ENCODE results near the gene GOLGA6L2.
"Not testable (repeated sequence)": the region's sequence is repeated elsewhere in the genome, so short reads cannot be mapped to it uniquely, and the experiment has no call there.

Gene GOLGA6L2

DNA sequence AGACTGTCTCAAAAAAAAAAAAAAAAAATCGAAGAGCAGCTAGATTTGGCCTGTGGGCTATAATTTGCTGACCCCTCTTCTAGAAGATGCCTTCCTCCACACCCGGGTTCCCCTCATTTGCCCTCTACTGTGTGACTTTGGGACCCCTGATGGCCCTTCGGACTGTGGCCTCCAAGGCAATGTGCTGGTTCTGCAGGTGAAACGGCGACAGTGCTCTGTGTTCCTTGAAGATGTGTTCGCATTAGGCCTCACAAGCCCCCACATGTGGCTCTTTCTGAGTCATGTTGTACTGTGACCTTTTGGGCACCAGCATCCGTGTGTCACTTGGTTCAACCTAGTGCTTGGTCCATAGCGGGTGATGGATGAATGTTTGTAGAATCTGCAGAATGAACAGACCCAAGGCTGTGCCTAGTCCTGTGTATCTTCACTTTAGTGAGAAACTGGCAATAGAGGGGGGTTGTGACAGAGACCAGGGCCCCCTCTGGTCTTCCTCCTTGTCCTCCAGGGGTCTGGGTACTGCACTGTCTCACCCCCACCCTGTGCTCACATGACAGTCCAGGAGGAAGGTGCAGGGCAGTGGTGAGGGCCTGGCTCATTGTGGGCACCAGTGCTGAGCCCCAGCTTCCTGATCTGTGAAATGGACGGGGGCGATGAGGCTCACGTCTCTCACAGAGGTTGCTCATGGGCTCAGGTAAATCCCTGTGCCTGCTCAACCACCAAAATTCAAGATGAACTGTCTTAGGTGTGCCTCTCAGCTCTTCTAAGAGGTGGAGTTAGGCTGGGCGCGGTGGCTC is 22.7 kb downstream of the GOLGA6L2 start:
- no peak for DNase-seq (ENCODE audit: low spot score)

DNA sequence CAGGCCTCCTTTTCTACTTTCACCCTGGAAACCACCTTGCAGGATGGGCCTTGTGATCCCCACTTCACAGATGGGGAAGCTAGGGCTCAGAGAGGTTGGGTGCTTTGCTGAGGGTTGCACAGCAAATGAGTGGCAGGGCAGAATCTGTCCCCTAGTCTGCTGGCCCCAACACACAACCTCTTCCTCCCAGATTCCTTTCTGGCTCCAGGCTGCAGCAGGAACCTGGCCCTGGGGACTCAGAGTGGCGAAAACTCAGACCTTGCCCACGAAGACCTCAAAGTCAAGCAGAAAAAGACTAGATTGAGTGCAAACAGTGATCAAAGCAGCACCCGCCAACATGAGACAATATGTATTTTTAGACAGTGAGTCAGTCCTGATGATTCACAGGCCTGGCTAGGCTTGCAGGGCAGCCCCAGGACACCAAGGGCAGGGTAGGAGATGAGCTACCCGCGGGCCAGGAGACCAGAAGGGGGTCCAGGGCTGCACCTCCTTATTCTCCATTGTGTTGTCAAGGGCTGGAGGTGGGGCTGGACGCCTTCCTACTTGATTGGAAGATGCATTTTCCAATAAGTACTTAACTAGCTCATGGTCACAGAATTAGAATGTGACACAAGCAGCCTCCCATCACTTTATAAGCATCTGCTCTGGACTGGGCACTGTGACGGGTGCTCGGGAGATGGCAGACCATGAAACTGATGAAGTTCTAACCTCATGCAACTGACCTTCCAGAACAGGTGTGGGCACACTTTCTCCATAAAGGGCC is 23.9 kb downstream of the GOLGA6L2 start:
- no peak for DNase-seq (ENCODE audit: low spot score)

DNA sequence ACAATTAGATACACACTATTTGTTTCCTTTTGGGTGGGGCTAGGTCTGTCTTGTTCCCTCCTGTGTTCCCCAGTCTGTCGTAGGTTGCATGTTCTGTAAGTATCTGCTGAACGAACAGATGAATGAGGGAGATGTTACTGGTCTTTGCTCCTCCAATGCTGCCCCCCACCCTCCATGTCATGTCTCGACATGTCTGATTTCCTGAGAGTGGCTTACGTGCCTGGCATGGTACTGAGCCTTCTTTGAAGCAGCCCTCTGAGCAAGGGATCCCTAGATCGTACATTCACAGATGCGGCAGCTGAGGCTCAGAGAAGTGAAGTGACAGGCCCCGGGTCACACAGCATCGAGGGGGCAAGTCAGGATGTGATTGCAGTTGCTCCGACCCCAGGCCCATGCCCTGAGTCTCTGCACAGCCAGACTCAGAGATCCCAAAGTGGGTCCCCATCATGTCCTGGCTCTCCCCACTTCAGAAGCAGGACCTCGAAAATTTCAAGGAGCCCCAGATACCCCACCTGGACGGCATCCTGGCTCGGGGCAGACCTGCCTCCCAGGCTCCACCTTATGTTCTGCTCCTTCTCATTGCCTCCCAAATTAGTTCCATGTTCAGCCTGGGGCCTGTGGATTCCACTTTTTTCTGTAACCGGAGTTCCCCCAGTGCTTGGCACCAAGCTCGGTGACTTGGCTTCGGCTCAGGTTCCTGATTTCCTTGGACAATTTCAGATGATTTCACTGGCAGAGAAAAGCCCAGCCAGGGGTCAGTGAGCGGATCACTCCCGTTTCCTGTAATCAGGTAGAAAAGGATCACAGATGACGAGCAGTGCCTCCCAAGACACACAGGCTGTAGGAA is 24.7 kb downstream of the GOLGA6L2 start:
- no peak for DNase-seq (ENCODE audit: low spot score)

DNA sequence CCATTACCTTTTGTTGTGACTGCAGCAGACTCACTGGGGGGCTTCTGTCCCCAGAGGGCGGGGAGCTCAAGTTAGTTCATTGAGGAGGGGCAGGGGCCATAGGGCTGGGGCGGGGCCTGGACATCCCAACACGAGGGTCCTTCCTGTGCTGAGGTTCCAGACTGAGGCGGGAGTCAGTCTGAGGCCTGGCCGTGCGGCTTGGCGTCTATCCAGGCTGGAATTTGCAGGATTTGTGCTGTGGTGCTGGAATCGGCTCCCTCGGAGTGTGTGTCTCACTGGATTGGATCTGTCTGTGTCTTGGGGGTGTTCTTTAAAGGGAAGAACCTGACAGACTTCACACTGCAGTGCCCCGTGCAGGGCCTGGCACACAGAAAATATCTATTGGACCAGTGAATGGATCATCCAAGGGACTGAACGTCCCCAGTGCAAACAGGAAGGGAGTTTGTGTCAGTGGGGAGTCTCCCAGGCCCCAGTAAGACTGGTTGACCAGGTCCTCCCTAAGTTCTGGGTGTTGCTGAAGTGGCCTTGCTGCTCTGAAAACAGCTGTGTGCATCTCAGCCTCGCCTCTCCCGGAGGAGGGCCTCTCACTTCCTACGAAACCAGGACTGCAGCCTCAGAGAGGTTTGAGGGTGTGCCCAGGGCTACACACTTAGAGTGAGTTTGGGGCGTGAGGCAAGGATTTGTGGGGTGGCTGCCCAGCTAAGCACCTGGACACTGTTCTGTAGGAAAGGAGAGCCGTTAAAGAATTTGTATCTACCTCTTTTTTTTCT is 26.1 kb downstream of the GOLGA6L2 start:
- no peak for DNase-seq (ENCODE audit: low spot score)

DNA sequence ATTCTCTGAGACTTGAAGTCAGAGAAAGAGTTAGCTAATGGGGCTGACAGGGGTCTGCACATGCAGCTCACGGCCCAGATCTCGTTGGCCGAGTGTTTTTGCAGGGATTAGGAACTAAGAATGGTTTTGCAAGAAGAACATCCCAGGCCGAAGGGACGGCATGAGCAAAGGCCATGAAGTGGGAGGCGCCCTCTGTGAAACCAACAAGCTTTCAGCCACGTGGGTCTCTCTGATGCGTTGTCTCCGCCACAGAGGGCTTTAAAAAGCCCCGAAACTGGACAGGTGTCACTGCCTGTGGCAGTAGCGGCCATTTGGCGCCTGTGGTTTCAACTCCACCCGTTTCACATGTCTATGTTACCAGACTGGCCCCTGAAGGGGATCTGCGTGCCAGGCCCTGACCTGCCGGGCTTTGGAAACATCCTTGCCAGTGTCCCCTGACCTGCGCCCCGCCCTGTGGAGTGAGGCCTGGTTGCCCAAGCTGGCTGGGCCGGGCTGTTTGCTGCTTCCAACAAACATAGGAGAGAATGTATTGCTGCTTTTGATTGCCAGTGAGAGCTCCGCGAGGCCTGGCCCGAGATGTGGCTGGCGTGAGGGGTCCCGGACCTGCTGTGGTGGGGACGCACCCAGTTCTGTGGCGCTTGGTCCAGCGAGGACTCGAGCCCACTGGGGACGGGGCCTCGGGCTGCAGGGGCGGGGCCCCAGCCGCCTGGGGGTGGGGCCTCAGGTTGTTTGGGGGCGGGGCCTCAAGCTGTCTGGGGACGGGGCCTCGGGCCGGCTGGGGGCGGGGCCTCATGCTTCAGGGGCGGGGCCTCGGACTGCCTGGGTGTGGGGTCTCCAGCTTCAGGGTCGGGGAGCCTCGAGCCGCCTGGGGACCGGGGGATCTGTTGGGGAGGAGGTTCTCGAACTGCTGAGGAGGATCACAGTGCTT is 30.4 kb downstream of the GOLGA6L2 start:
- no peak for DNase-seq (ENCODE audit: low spot score)

DNA sequence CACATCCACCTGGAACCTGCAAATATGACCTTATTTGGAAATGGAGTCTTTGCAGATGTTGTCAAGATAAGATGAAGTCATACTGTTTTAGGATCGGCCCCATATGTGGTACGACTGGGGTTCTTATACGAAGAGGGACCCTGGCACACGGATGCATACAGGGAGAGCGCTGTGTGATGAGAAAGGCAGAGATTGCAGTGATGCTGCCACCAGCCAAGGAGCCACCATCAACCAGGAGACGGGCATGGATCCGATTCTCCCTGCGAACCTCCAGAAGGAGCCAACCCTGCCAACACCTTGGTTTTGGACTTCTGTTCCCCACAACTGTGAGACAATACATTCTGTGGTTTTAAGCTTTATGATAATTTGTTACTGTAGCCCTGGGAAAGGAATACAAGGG is 31.2 kb downstream of the GOLGA6L2 start:
- not testable (repeated sequence) for DNase-seq (ENCODE audit: low spot score)

DNA sequence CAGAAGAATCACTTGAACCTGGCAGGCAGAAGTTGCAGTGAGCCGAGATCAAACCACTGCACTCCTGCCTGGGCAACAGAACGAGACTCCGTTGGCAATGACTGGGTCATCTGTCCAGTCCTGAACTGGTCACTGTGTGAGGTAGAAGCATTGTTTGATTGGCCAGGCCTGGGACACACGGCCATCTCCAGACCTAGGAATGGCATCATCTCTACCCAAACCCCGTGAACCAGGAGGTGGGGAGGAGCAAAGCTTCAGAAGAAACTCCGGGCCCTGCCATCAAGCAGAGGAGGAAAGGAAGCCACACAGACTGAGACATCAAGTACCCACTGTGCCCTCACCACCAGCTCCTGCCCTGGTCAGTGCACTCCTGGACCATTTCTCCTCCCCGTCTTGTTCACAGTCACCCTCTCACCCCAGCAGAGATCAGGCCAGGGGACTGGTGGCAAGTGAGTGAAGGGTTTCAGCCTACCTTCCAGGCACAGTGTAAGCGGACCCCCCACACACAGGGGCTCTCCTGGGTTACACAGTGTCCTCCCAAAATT is 31.6 kb downstream of the GOLGA6L2 start:
- no peak for DNase-seq (ENCODE audit: low spot score)

DNA sequence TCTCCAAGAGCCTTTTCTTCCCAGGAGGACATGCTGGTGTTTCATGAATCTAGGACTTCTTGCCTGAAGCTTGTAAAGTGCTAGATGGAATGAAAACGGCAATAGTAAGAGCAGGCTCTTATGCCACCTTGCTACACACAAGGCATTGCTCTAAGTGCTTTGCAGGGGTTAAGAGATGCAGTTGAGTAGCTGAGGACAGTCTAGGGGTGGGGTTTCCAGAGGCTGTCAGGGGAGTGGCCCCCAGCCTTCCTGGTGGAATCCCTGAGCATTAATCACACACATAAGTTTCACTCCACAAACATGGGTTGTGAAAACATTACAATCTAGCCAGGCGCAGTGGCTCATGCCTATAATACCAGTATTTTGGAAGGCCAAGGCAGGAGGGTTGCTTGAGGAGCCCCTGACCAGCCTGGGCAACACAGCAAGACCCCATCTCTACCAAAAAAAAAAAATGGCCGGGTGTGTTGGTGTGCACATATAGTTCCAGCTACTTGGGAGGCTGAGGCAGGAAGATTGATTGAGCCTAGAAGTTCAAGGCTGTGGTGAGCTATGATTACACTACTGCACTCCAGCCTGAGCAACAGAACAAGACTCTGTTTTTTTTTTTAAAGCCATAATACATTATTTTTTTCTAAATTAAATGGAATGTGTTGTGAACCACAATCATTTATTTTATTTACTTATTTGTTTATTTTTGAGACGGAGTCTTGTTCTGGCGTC is 34.0 kb downstream of the GOLGA6L2 start:
- not testable (repeated sequence) for DNase-seq (ENCODE audit: low spot score)

DNA sequence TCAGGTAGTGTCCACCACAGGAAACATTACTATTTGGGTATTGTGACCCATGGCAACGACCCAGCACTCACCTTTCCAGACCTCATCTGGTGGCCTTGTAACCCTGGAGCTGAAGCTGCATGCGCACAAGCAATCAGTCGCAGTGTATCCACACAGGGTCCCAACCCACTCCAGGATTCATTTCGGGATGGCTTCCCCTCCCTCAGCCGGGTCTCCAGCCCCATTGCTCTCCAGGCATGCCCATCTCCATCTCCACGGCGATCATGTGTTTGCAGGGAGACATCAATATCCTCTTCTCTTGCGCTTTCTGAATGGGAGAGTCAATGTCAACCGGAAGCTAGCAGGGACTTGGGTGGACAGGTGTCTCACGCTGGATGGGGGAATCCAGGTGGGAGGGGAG is 35.2 kb downstream of the GOLGA6L2 start:
- no peak for DNase-seq (ENCODE audit: low spot score)

DNA sequence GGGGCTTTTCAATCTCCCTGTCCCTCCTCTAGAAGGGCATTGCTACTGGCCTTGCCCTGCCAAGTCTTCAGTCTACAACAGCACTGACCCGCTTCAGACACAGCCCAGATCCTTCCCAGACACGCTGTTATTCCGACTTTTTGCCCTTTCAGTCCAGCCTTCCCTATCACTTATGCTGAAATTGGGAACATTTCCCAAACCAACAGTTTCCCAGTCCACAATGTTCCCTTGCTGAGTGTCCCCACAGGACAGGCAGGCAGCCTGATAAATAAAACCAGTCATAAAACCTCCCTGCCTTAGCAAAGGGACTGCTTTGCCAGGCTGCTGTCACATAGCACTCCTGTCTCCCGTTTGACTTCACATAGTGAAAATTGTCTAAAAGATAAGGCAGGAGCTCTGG is 43.5 kb downstream of the GOLGA6L2 start:
- DNase-seq (ENCODE audit: low spot score), result no peak

DNA sequence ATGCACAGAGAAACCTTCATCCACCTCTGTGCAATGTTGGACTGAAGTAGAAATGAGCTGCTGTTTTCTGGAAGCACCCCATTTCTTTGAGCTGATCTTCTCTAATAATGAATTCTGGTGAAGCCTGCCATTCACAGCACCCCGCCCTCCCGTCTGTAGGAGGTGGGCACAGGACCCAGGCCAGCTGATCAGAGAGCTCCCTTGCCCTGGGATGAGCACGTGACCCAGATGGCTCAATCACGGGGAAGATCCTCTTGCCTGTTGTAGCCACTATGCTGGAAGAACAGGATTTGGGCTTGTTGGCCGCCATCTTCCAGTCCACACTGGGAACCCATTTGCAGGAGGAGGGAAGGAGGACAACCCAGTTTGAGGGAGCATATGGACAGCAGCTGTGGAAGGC is 44.5 kb downstream of the GOLGA6L2 start:
- DNase-seq (ENCODE audit: low spot score), result no peak

DNA sequence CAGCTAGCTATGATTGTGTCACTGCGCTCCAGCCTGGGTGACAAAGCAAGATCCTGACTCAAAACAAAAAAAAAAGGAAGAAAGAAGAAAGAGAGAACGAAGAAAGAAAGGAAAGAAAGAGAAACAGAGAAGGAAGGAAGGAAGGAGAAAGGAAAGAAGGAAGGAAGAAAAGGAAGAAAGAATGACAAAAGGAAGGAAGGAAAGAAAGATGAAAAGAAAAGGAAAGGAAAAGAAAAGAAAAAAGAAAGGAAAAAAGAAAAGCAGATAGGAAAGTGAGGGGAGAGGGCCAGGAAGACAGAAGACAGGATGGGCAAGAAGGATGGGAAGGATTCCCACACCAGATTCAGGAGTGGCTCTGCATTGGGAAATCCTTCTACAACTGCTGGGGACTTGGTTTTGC is 44.9 kb downstream of the GOLGA6L2 start:
- DNase-seq (ENCODE audit: low spot score), result no peak

DNA sequence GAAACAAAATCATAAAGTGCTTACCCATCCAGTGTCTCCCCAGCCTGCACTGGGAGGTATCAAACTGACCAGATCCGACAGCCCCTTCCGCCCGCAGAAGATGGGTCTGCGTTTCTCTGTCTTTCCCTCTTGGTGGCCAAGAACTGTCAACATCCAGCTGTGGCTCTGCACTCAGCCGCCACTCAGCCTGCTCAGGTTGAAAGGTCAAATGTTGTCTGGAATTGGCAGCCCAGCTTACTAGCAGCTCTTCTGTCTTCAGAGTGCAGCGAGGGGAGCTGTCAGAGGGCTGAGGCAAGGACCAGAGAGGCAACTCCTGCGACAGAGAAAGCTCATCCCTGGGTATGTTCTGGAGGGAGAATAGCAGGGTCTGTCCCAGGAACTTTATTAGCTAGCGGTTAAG is 45.4 kb downstream of the GOLGA6L2 start:
- DNase-seq (ENCODE audit: low spot score), result no peak

DNA sequence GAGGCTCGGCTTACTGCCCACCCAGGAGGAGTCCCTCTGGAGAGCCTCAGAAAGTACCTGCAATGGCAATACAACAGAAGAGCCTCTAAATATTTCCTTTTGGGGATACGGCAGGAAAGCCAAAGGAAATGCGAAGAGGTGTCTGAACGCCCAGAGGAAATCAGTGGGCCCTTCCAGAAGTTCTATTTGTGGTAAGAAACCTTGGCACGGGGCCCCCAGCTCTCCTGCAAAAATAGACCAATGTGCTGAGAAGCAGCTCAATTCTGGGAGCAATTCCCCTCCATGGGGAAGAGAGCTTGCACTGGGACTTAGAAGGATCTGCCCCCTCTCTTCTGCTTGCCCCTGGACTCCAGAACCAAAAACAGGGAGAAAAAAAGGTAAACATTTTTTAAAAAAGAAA is 47.8 kb downstream of the GOLGA6L2 start:
- not testable (repeated sequence) for DNase-seq (ENCODE audit: low spot score)

DNA sequence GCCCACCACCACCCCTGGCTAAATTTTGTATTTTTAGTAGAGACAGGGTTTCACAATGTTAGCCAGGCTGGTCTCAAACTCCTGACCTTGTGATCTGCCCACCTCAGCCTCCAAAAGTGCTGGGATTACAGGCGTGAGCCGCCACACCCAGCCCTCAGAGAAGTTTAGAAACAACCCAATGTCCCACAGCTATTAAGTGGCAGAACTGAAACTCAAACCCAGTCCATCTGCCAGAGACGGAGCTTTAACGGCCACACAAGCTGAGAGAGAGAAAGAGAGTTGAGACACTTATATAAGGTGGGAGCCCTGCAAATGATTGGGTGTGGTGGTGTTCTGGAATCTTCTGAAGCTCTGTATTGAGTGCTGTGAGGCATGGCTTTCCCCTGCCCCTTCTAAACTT is 48.7 kb downstream of the GOLGA6L2 start:
- DNase-seq (ENCODE audit: low spot score), result not testable (repeated sequence)

DNA sequence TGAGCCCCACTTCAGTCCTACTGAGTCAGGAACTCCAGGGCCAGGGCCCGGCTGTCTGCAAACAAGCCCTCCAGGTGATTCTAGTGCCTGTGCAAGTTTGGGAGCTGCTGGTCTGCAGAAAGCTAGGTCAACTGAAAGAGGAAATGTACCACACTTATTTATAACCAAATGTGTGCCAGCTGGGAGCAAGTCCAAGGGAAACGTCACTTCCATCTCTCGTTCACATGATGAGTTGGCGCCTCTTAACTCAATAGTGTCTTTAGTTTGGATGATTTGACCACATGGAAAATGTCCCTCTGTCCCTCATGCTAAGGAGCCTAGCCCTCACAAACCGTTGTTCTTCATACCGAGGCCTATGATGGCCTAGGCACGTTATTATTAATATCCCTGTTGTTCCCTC is 49.3 kb downstream of the GOLGA6L2 start:
- DNase-seq (ENCODE audit: low spot score), result no peak

DNA sequence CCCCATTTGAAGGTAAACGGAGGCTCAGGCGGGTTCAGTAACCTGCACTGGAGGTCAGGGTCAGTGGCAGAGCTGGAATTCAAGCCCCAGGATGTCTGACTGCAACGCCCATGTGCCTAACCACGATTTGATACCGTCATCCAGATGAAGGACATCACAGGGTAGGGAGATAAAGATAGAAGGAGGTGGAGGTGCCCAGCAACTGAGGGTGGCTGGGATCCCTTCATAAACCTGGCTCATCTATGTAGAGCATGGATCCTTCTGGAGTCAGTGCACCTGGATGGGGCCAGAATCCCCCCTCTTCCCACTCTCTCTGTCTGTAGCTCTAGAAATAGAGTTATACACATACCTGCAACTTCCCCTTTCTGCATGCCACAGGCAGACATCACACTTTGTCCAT is 51.2 kb downstream of the GOLGA6L2 start:
- DNase-seq (ENCODE audit: low spot score), result no peak

DNA sequence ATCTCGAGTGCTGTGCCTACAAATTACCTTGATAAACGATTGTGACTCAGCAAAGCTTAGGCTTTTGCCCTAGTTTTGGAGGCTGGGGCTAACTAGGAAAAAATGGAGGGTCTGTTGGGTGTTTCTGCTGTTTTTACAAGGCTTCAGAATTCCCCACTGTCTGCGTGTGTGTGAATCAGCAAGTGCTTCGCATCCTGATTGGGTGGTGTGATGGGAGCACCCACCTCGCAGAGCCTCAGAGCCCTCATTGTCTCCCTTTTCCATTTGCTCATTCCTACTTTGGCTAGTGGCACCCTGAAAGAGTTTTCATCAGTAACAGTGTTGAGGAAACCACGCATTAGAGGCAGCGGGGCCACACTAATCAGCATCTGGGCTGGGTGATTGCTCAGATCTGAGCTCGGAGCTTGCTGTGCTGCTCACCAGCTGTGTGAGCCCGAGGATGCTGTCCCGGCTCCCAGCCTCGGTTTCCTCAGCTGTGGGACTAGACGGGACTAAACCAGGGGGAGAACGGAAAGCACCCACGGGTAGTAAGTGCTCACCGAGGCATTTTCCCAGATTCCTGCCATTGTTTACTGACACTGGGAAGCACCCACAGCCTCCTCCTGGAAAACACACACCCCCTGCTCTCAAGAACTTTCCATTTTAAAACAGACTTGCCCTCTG is 51.9 kb downstream of the GOLGA6L2 start:
- DNase-seq (ENCODE audit: low spot score), result no peak

Data from kidney capillary endothelial cell (primary cell).